NCI-H446 treated with DMSO at 0.1 percent for 48 hours (cell line): ENCODE data around the gene CYTH1.

ENCODE experiments used
- DNase-seq: peaks from one replicate; lab custom pipeline; 2025; lab: John Stamatoyannopoulos, UW

The CYTH1 gene

GRCh38 chr17:78781893-78782304 lies at the start of gene CYTH1:
TSS of gene CYTH1 (minus strand) at chr17:78782273. CDS start at chr17:78782223, 50 bp downstream.
- no peak for DNase-seq

- no peak for DNase-seq
Observed at GRCh38 chr17:78829477-78829876, 47.4 kb upstream of the CYTH1 start.

GRCh38 chr17:78828470-78829185 lies 46.6 kb upstream of the CYTH1 start:
- DNase-seq, result no peak

- DNase-seq, result no peak
Observed at GRCh38 chr17:78826836-78827509, 44.9 kb upstream of the CYTH1 start.

GRCh38 chr17:78826421-78826820 lies 44.3 kb upstream of the CYTH1 start:
- DNase-seq, result no peak

GRCh38 chr17:78825696-78826095 lies 43.6 kb upstream of the CYTH1 start:
- DNase-seq, result no peak

- DNase-seq, result no peak
Observed at GRCh38 chr17:78824240-78824639, 42.2 kb upstream of the CYTH1 start.

GRCh38 chr17:78823282-78824046 lies 41.4 kb upstream of the CYTH1 start:
- no peak for DNase-seq

GRCh38 chr17:78822552-78822951 lies 40.5 kb upstream of the CYTH1 start:
- DNase-seq, result no peak

- DNase-seq, result no peak
Observed at GRCh38 chr17:78821961-78822360, 39.9 kb upstream of the CYTH1 start.

- DNase-seq, result no peak
Observed at GRCh38 chr17:78820841-78821240, 38.8 kb upstream of the CYTH1 start.

GRCh38 chr17:78819806-78820792 lies 38.0 kb upstream of the CYTH1 start:
- DNase-seq, result no peak

GRCh38 chr17:78819402-78819801 lies 37.3 kb upstream of the CYTH1 start:
- no peak for DNase-seq

GRCh38 chr17:78818932-78819331 lies 36.9 kb upstream of the CYTH1 start:
- DNase-seq, result no peak

- DNase-seq, result no peak
Observed at GRCh38 chr17:78818152-78818846, 36.2 kb upstream of the CYTH1 start.

- no peak for DNase-seq
Observed at GRCh38 chr17:78817123-78817522, 35.0 kb upstream of the CYTH1 start.

GRCh38 chr17:78815696-78816095 lies 33.6 kb upstream of the CYTH1 start:
- no peak for DNase-seq

- no peak for DNase-seq
Observed at GRCh38 chr17:78812855-78813254, 30.8 kb upstream of the CYTH1 start.

- DNase-seq, result no peak
Observed at GRCh38 chr17:78808163-78808562, 26.1 kb upstream of the CYTH1 start.

- no peak for DNase-seq
Observed at GRCh38 chr17:78806451-78806850, 24.4 kb upstream of the CYTH1 start.

- no peak for DNase-seq
Observed at GRCh38 chr17:78805301-78805700, 23.2 kb upstream of the CYTH1 start.
